Upper lobe of left lung (tissue), 6 donors: ENCODE results near the gene KRT80. TPM values are rescaled to one million over a fixed set of nuclear protein-coding genes. Genes with fewer than 3 reads are reported as not detected.
A peak's percentile ranks its signal among the peaks of the same experiment; 100 is the strongest.

ENCODE experiments used
- ATAC-seq, 2 donors: fragments of 200-7000 bp; cut with Tn5 transposase; one replicate each; pipeline ENCODE4 v1.9.1; 2022; ENCODE audit warnings: mild to moderate bottlenecking in 2 of 2, moderate library complexity in 2 of 2; ENCODE audit not compliant: low FRiP score in 2 of 2
- DNase-seq, 2 donors: peaks; one replicate each; pipeline ENCODE4 v3.0.0-alpha.2; 2019 to 2020
- H3K27ac ChIP-seq, 4 donors: fragments of 200-600 bp; sonication (generic); one replicate each; pipeline ENCODE4 v1.5.1; 2016 to 2019
- H3K27me3 ChIP-seq, 4 donors: fragments of 200-600 bp; sonication (generic); one replicate each; pipeline ENCODE4 v1.5.1; 2017 to 2019
- H3K36me3 ChIP-seq, 4 donors: fragments of 200-600 bp; sonication (generic); one replicate each; pipeline ENCODE4 v1.5.1; 2016 to 2019
- H3K4me1 ChIP-seq, 4 donors: fragments of 200-600 bp; sonication (generic); one replicate each; pipeline ENCODE4 v1.5.1; 2018 to 2019
- H3K4me3 ChIP-seq, 4 donors: fragments of 200-600 bp; sonication (generic); one replicate each; pipeline ENCODE4 v1.5.1; 2017 to 2019; ENCODE audit warnings: mild to moderate bottlenecking in 2 of 4, moderate library complexity in 1 of 4
- H3K9me3 ChIP-seq, 4 donors: fragments of 200-600 bp; sonication (generic); one replicate each; pipeline ENCODE4 v1.5.1; 2018 to 2019
- EP300 ChIP-seq, 4 donors: sonication (generic); formaldehyde crosslinking; IDR thresholded peaks; one replicate each; pipeline ENCODE4 v1.5.1; 2017; ENCODE audit warnings: antibody characterized with exemption in 4 of 4, control low read depth in 2 of 4
- POLR2A ChIP-seq, 4 donors: fragments of 450-650 bp; IDR thresholded peaks; one replicate each; pipeline ENCODE4 v1.5.1; 2016 to 2017; ENCODE audit warnings: antibody characterized with exemption in 4 of 4, mild to moderate bottlenecking in 2 of 4
- POLR2AphosphoS5 ChIP-seq, 2 donors: sonication (generic); formaldehyde crosslinking; IDR thresholded peaks; one replicate each; pipeline ENCODE4 v1.5.1; 2017; ENCODE audit warnings: antibody characterized with exemption in 2 of 2
- WGBS, 2 donors: methylation state at CpG; one replicate each; pipeline ENCODE4 v1.1.5; 2017 to 2018; 5-methylcytosine and 5-hydroxymethylcytosine counted together
- total RNA-seq, 6 donors: library from RNA; depleted of rRNA in 4 of 6; stranded (reverse); fragments of >200 nt in 4 of 6; gene quantifications; one replicate each; pipeline versions ENCODE4 v1.1.0 to v1.2.1, GENCODE V29; 2016 to 2021
- TF ChIP-seq, protein P1 (sequence below), 6 experiments: fragments of 450-650 bp in 4 of 6; fragments of 200-600 bp in 2 of 6; sonication (generic) in 2 of 6; IDR thresholded peaks; one replicate each; pipeline ENCODE4 v1.5.1; 2016 to 2019; ENCODE audit warnings: antibody characterized with exemption in 6 of 6
- donor health status: DM: no; HTN: no; CAD: no; lungs with moderate emphysema.
- donor health status: DM: no; HTN: yes; CAD: no; lungs with severe emphysema.

KRT80 gene
- total RNA-seq, 6 donors from 2014 or later: 2.1 to 15.2 (median 6.6) TPM

- ATAC-seq: no peak
- Histone ChIP-seq H3K4me1 (peaks cover 9 to 23% (median 18%) of the 10 kb centered on the region in 4 donors), H3K4me3 (no peak overlapping the region), H3K27ac (peak overlapping the region in 1 of 4 donors; percentile 52), H3K36me3 (no peaks in the 10 kb centered on the region), H3K9me3 (no peaks in the 10 kb centered on the region), H3K27me3 (no peaks in the 10 kb centered on the region)
- no peak for DNase-seq
- TF ChIP-seq EP300 (IDR thresholded peaks at IDR 0.05) (no peak), POLR2A (IDR thresholded peaks at IDR 0.05) (no peak), POLR2AphosphoS5 (IDR thresholded peaks at IDR 0.05) (no peak)
- TF ChIP-seq, protein P1, sequence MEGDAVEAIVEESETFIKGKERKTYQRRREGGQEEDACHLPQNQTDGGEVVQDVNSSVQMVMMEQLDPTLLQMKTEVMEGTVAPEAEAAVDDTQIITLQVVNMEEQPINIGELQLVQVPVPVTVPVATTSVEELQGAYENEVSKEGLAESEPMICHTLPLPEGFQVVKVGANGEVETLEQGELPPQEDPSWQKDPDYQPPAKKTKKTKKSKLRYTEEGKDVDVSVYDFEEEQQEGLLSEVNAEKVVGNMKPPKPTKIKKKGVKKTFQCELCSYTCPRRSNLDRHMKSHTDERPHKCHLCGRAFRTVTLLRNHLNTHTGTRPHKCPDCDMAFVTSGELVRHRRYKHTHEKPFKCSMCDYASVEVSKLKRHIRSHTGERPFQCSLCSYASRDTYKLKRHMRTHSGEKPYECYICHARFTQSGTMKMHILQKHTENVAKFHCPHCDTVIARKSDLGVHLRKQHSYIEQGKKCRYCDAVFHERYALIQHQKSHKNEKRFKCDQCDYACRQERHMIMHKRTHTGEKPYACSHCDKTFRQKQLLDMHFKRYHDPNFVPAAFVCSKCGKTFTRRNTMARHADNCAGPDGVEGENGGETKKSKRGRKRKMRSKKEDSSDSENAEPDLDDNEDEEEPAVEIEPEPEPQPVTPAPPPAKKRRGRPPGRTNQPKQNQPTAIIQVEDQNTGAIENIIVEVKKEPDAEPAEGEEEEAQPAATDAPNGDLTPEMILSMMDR (IDR thresholded peaks at IDR 0.05): no peak
- WGBS, 2 donors: 80% methylated on average over 3 of the region's 3 CpGs
Measured at GRCh38 chr12:52162981-52163380, 28.8 kb downstream of the KRT80 start.

- no peak for DNase-seq
- no peak overlapping the region for H3K27ac ChIP-seq
- H3K9me3 ChIP-seq: no peaks in the 10 kb centered on the region
- no peaks in the 10 kb centered on the region for H3K36me3 ChIP-seq
- H3K4me1 ChIP-seq: peaks cover 14 to 29% (median 25%) of the 10 kb centered on the region in 4 donors
- no peak for ATAC-seq
- 94 to 100% methylated on average over 2 to 4 of the region's 4 CpGs for WGBS, 2 donors
- H3K4me3 ChIP-seq: no peak overlapping the region
- TF ChIP-seq, protein P1 (IDR thresholded peaks at IDR 0.05): no peak
- TF ChIP-seq EP300 (IDR thresholded peaks at IDR 0.05) (no peak), POLR2AphosphoS5 (IDR thresholded peaks at IDR 0.05) (no peak), POLR2A (IDR thresholded peaks at IDR 0.05) (no peak)
- H3K27me3 ChIP-seq: no peaks in the 10 kb centered on the region
Measured at GRCh38 chr12:52160200-52160599, 31.6 kb downstream of the KRT80 start.

- Histone ChIP-seq H3K27me3 (no peaks in the 10 kb centered on the region), H3K9me3 (no peaks in the 10 kb centered on the region), H3K27ac (no peak overlapping the region), H3K36me3 (no peaks in the 10 kb centered on the region), H3K4me3 (no peak overlapping the region), H3K4me1 (peaks cover 9 to 17% (median 14%) of the 10 kb centered on the region in 4 donors)
- ATAC-seq: no peak
- DNase-seq: no peak
- TF ChIP-seq, protein P1 (IDR thresholded peaks at IDR 0.05): no peak
- no peak for TF ChIP-seq EP300 (IDR thresholded peaks at IDR 0.05)
- WGBS, 2 donors: 80 to 84% methylated on average over 5 of the region's 5 CpGs
Measured at GRCh38 chr12:52157566-52158150, 34.2 kb downstream of the KRT80 start.

- Histone ChIP-seq H3K27me3 (peaks cover 0 to 2% (median 0%) of the 10 kb centered on the region in 4 donors), H3K4me3 (no peak overlapping the region), H3K4me1 (peaks cover 16 to 24% (median 21%) of the 10 kb centered on the region in 4 donors), H3K9me3 (no peaks in the 10 kb centered on the region), H3K36me3 (no peaks in the 10 kb centered on the region), H3K27ac (no peak overlapping the region)
- ATAC-seq (peak; percentile 73 to 80), DNase-seq (peak in 1 of 2 donors; percentile 80)
- 34 to 42% methylated on average over 5 to 15 of the region's 15 CpGs for WGBS, 2 donors
- TF ChIP-seq POLR2A (IDR thresholded peaks at IDR 0.05): no peak
- TF ChIP-seq EP300 (IDR thresholded peaks at IDR 0.05): no peak
- TF ChIP-seq, protein P1 (IDR thresholded peaks at IDR 0.05): peak; percentile 86 to 96 (median 94)
- no peak for TF ChIP-seq POLR2AphosphoS5 (IDR thresholded peaks at IDR 0.05)
Measured at GRCh38 chr12:52156757-52157565, 34.9 kb downstream of the KRT80 start.
